H1 (cell line): ENCODE results near the gene MIA2. TPM values are rescaled to one million over a fixed set of nuclear protein-coding genes. Genes with fewer than 3 reads are reported as not detected.

ENCODE experiments used
- CHD2 ChIP-seq: IDR thresholded peaks from 2 replicates; pipeline ENCODE4 v1.6.1; 2012; ENCODE audit warnings: low read length, improper control_type of control experiment
- E2F6 ChIP-seq: IDR thresholded peaks from 2 replicates; pipeline ENCODE4 v1.6.1; 2012; ENCODE audit warnings: inconsistent platforms
- HDAC2 ChIP-seq, 2 experiments: fragments of 300-600 bp in 1 of 2; sonication (generic) in 1 of 2; IDR thresholded peaks; 2 replicates each; pipeline ENCODE4 v1.6.1; 2011 to 2012; ENCODE audit warnings: low read depth in 2 of 2, low read length in 2 of 2, mild to moderate bottlenecking in 2 of 2, moderate library complexity in 2 of 2, borderline replicate concordance in 1 of 2, inconsistent platforms in 1 of 2
- KDM1A ChIP-seq: fragments of 200-600, 300-600 bp; sonication (generic); IDR thresholded peaks from 2 replicates; pipeline ENCODE4 v1.7.1; 2016; ENCODE audit warnings: mild to moderate bottlenecking, low read length, borderline replicate concordance
- SIN3A ChIP-seq, 2 experiments: IDR thresholded peaks in 1 of 2; conservative IDR thresholded peaks in 1 of 2; 2 replicates each; pipeline ENCODE4 v1.6.1; 2011 to 2012; ENCODE audit warnings: low read length in 2 of 2, improper control_type of control experiment in 1 of 2, low read depth in 1 of 2, mild to moderate bottlenecking in 1 of 2
- TAF7 ChIP-seq: optimal IDR thresholded peaks from 2 replicates; pipeline ENCODE3; 2011; ENCODE audit warnings: low read depth, mild to moderate bottlenecking, inconsistent platforms, low read length, moderate library complexity, borderline replicate concordance
- TBP ChIP-seq: IDR thresholded peaks from 2 replicates; pipeline ENCODE4 v1.6.1; 2011; ENCODE audit warnings: low read depth, low read length, improper control_type of control experiment
- polyA plus RNA-seq, 7 experiments: library from polyadenylated mRNA; depleted of rRNA in 3 of 7; stranded (reverse) in 5 of 7; unstranded in 2 of 7; fragments of >200 nt in 5 of 7; fragments of 200-250 nt in 2 of 7; gene quantifications; 1 replicate in 5 of 7; 2 replicates in 1 of 7; 4 replicates in 1 of 7; pipeline versions ENCODE4 v1.2.1 to v1.2.3, GENCODE V29; 2011 to 2013; ENCODE audit warnings: missing spikeins in 2 of 7, mixed read lengths in 2 of 7
- total RNA-seq: library from RNA; stranded (reverse); fragmentation: NEBNext Ultra II Directional; extraction: Animal tissue kit (Norgen Biotek cat#: 25700); gene quantifications from 2 replicates; pipeline ENCODE4 v1.2.1, GENCODE V29; 2021

Gene MIA2
- total and polyA plus RNA-seq, 2 of the 8 experiments (the other 6 are each of a cell fraction or from before 2014, with no cell fraction given) = 10.1 to 15.0 TPM

- TF ChIP-seq HDAC2 (IDR thresholded peaks at IDR 0.05; ENCODE audit: borderline replicate concordance in 1 of 2, low read depth in 2 of 2, low read length in 2 of 2) = no peak
- TF ChIP-seq KDM1A = no peak
- no peak for TF ChIP-seq TBP
- TF ChIP-seq E2F6 = no peak
- TF ChIP-seq SIN3A (conservative IDR thresholded peaks at IDR 0.05 in 1 of 2, IDR thresholded peaks at IDR 0.05 in 1 of 2; ENCODE audit: low read depth in 1 of 2, low read length in 2 of 2) = no peak
- no peak for TF ChIP-seq CHD2
- TF ChIP-seq TAF7 = no peak
- TF ChIP-seq, all 59 proteins: peak for 0
Observed at GRCh38 chr14:39381366-39381765, 147.7 kb downstream of the MIA2 start (continued).
